ENCODE data around the gene EWSR1. TPM values are rescaled to one million over a fixed set of nuclear protein-coding genes. Genes with fewer than 3 reads are reported as not detected.

EWSR1 gene
- total RNA-seq, 4 donors from 2014 or later, result 128 to 169 (median 149) TPM

- no peak for TF ChIP-seq CTCF (IDR thresholded peaks at IDR 0.05)
- intact Hi-C loops (cut with DNase I; ENCODE audit: low total_unique reads), result no loop called here
- 89% methylated on average over 2 of the region's 2 CpGs for WGBS, 2 donors
- no peak overlapping the region for H3K4me3 ChIP-seq (ENCODE audit: low read depth, poor library complexity, severe bottlenecking)
- no peak for DNase-seq (ENCODE audit: low spot score in 2 of 2)
Measured at GRCh38 chr22:29348041-29348440, 80.0 kb downstream of the EWSR1 start.

- intact Hi-C loops (cut with DNase I; ENCODE audit: low total_unique reads), result no loop called here
- WGBS, 2 donors, result 82 to 83% methylated on average over 18 of the region's 18 CpGs
- TF ChIP-seq POLR2A (IDR thresholded peaks at IDR 0.05), result no peak
- no peak for TF ChIP-seq CTCF (IDR thresholded peaks at IDR 0.05)
- no peak overlapping the region for H3K4me3 ChIP-seq (ENCODE audit: low read depth, poor library complexity, severe bottlenecking)
- no peak for DNase-seq (ENCODE audit: low spot score in 2 of 2)
Measured at GRCh38 chr22:29348956-29349355, 80.9 kb downstream of the EWSR1 start.

Small RNAs within 50 kb of the gene (microRNA-seq; reads per million reads assigned to microRNA genes)
- 14.9 to 24.3 reads per million in 2 donors for gene MIR3653 (ENCODE audit: borderline number of aligned reads in 1 of 2, borderline replicate concordance in 2 of 2)

Other genes with a start within 250 kb of the EWSR1 start
- under 1 TPM in 1 of 4 donors, not detected in 3; 0.52 TPM for gene C22orf31, start 206.4 kb upstream of the EWSR1 start, total RNA-seq
- gene KREMEN1, start 195.2 kb upstream of the EWSR1 start, total RNA-seq, result 10 to 100 TPM; 28.8 to 52.0 (median 48.0) TPM
- 1 to 10 TPM; 2.8 to 4.8 (median 3.6) TPM for gene EMID1, start 62.4 kb upstream of the EWSR1 start, total RNA-seq
- gene RHBDD3, start 287 bp upstream of the EWSR1 start, total RNA-seq, result 10 to 100 TPM in 3 of 4 donors, 1 to 10 TPM in 1; 8.9 to 24.1 (median 20.5) TPM
- gene GAS2L1, start 38.4 kb downstream of the EWSR1 start, total RNA-seq, result 10 to 100 TPM; 58.0 to 75.0 (median 67.8) TPM
- gene RASL10A, start 47.4 kb downstream of the EWSR1 start, total RNA-seq, result 1 to 10 TPM in 2 of 4 donors, under 1 TPM in 2; 0.17 to 2.9 (median 0.80) TPM
- gene AP1B1, start 120.3 kb downstream of the EWSR1 start, total RNA-seq, result 10 to 100 TPM; 65.4 to 95.5 (median 79.0) TPM
- not detected for gene RFPL1, start 170.3 kb downstream of the EWSR1 start, total RNA-seq
- gene NEFH, start 211.9 kb downstream of the EWSR1 start, total RNA-seq, result 1 to 10 TPM in 1 of 4 donors, under 1 TPM in 3; 0.23 to 3.0 (median 0.53) TPM